GM10266 (cell line): ENCODE results near the gene NTMT1.

Source experiments
- DNase-seq: peaks from one replicate; pipeline ENCODE4 v3.0.0; 2012; ENCODE audit errors: extremely low spot score
- CTCF ChIP-seq: IDR thresholded peaks from 2 replicates; pipeline ENCODE4 v1.5.1; 2012; ENCODE audit warnings: mild to moderate bottlenecking, low read depth; ENCODE audit not compliant: control insufficient read depth, insufficient read depth; ENCODE audit errors: missing control alignments

NTMT1 gene

GRCh38 chr9:129685220-129685932 is 59.4 kb downstream of the NTMT1 start:
- DNase-seq, result no peak
- no peak for TF ChIP-seq CTCF
